HEK293T (cell line): Measurements from ENCODE around the gene FAM20A.

ENCODE experiments used
- ELF4 ChIP-seq: fragments of 450-650 bp; IDR thresholded peaks from 2 replicates; pipeline ENCODE4 v1.6.1; 2017; ENCODE audit warnings: antibody characterized with exemption
- FOXA1 ChIP-seq: fragments of 450-650 bp; IDR thresholded peaks from 2 replicates; pipeline ENCODE4 v1.6.1; 2016; ENCODE audit warnings: mild to moderate bottlenecking
- FOXM1 ChIP-seq: fragments of 450-650 bp; IDR thresholded peaks from 2 replicates; pipeline ENCODE4 v1.6.1; 2017; ENCODE audit warnings: mild to moderate bottlenecking, borderline replicate concordance
- TARDBP ChIP-seq: fragments of 450-650 bp; IDR thresholded peaks from 2 replicates; pipeline ENCODE4 v1.6.1; 2016

DNA sequence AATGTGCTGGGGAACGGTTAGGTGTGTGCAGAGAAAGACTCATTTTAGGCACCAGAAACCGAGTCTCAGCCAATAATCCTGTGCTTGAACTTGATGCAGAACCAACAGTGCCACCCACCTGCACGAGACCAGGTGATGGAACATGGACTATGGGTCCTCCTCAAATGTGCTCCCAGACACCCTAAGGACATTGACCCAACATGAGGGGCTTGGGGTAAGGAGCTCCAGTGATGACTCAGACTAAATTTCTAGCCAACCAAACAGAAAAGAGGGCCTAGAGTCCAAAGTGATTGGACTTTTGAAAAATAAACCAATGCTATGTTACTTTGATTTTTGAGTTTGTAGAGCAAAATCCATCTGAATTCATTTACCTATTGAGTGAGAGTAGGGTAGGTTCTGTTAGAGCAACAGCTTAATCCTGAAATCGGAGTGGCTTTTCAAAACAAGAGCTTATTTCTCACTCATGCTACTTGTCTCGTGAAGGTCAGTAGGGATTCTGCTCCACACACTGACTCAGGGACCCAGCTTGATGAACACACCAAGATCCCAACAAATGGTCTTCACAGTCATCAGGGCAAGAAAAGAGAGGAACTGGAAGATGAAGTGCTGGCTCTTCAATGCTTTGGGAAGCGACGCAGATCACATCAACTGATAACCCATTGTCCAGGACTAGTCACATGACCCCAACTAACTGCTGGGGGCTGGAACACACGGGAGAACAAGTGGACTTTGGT, 21.8 kb downstream of the FAM20A start:
- TF ChIP-seq TARDBP: no peak
- TF ChIP-seq FOXM1: no peak
- TF ChIP-seq FOXA1: no peak
- no peak for TF ChIP-seq ELF4
